H9 (cell line): ENCODE data around the gene TRAK1. TPM values are rescaled to one million over a fixed set of nuclear protein-coding genes. Genes with fewer than 3 reads are reported as not detected.

ENCODE experiments used
- DNase-seq: peaks from one replicate; pipeline ENCODE4 v3.0.0-alpha.2; 2017
- H2AFZ ChIP-seq: one replicate; pipeline ENCODE4 v1.6.1; 2013; ENCODE audit warnings: mild to moderate bottlenecking, low read length, control low read depth, moderate library complexity
- H2AK5ac ChIP-seq: 2 replicates; pipeline ENCODE4 v1.6.1; 2013; ENCODE audit warnings: low read length, control low read depth, mixed read lengths; ENCODE audit not compliant: insufficient read length
- H2BK120ac ChIP-seq: one replicate; pipeline ENCODE4 v1.6.1; 2013; ENCODE audit warnings: low read depth, mild to moderate bottlenecking, low read length, control low read depth, inconsistent platforms; ENCODE audit not compliant: poor library complexity, severe bottlenecking
- H2BK12ac ChIP-seq: 2 replicates; pipeline ENCODE4 v1.6.1; 2013; ENCODE audit warnings: low read length, control low read depth, mixed read lengths, low read depth; ENCODE audit not compliant: insufficient read length
- H2BK15ac ChIP-seq: 2 replicates; pipeline ENCODE4 v1.6.1; 2013; ENCODE audit warnings: low read depth, low read length, control low read depth
- H2BK20ac ChIP-seq: one replicate; pipeline ENCODE4 v1.6.1; 2013; ENCODE audit warnings: low read depth, mild to moderate bottlenecking, low read length, control low read depth, inconsistent platforms; ENCODE audit not compliant: poor library complexity, severe bottlenecking
- H2BK5ac ChIP-seq: 2 replicates; pipeline ENCODE4 v1.6.1; 2013; ENCODE audit warnings: low read length, control low read depth, mixed read lengths; ENCODE audit not compliant: insufficient read length
- H3K14ac ChIP-seq: 2 replicates; pipeline ENCODE4 v1.6.1; 2013; ENCODE audit warnings: low read length, control low read depth; ENCODE audit not compliant: insufficient read depth
- H3K18ac ChIP-seq: 2 replicates; pipeline ENCODE4 v1.6.1; 2013; ENCODE audit warnings: low read depth, mild to moderate bottlenecking, mixed read lengths, low read length, control low read depth; ENCODE audit not compliant: insufficient read length
- H3K23ac ChIP-seq: 2 replicates; pipeline ENCODE4 v1.6.1; 2013; ENCODE audit warnings: low read length, control low read depth, mixed read lengths, low read depth; ENCODE audit not compliant: insufficient read length
- H3K23me2 ChIP-seq: 2 replicates; pipeline ENCODE4 v1.6.1; 2013; ENCODE audit warnings: low read depth, mild to moderate bottlenecking, mixed read lengths, low read length, control low read depth; ENCODE audit not compliant: insufficient read length, poor library complexity, severe bottlenecking
- H3K27ac ChIP-seq: 2 replicates; pipeline ENCODE4 v1.5.1; 2013; ENCODE audit warnings: low read length, control low read depth, mixed read lengths, low read depth; ENCODE audit not compliant: insufficient read length
- H3K27me3 ChIP-seq: 2 replicates; pipeline ENCODE4 v1.6.1; 2013; ENCODE audit warnings: low read length, control low read depth, inconsistent platforms; ENCODE audit not compliant: insufficient read depth
- H3K4ac ChIP-seq: 2 replicates; pipeline ENCODE4 v1.6.1; 2013; ENCODE audit warnings: low read depth, mild to moderate bottlenecking, control low read depth, inconsistent platforms, low read length, moderate library complexity
- H3K4me1 ChIP-seq: 2 replicates; pipeline ENCODE4 v1.6.1; 2013; ENCODE audit warnings: low read length, control low read depth, inconsistent platforms; ENCODE audit not compliant: insufficient read depth
- H3K4me2 ChIP-seq: 2 replicates; pipeline ENCODE4 v1.6.1; 2013; ENCODE audit warnings: low read length, control low read depth, mixed read lengths; ENCODE audit not compliant: insufficient read length, insufficient read depth
- H3K56ac ChIP-seq: 2 replicates; pipeline ENCODE4 v1.6.1; 2013; ENCODE audit warnings: low read depth, mild to moderate bottlenecking, mixed read lengths, low read length, control low read depth; ENCODE audit not compliant: insufficient read length
- H3K79me1 ChIP-seq: 2 replicates; pipeline ENCODE4 v1.6.1; 2013; ENCODE audit warnings: low read depth, mild to moderate bottlenecking, moderate library complexity, low read length, control low read depth, inconsistent platforms; ENCODE audit not compliant: insufficient read depth, poor library complexity, severe bottlenecking
- H3K79me2 ChIP-seq: 2 replicates; pipeline ENCODE4 v1.6.1; 2013; ENCODE audit warnings: low read length, control low read depth, inconsistent platforms; ENCODE audit not compliant: insufficient read depth
- H3K9ac ChIP-seq: 2 replicates; pipeline ENCODE4 v1.6.1; 2013; ENCODE audit warnings: low read length, control low read depth, mixed read lengths; ENCODE audit not compliant: insufficient read length; ENCODE audit errors: extremely low read depth
- H3K9me3 ChIP-seq: one replicate; pipeline ENCODE4 v1.6.1; 2013; ENCODE audit warnings: low read depth, low read length, inconsistent platforms; ENCODE audit not compliant: control insufficient read depth
- H3T11ph ChIP-seq: one replicate; pipeline ENCODE4 v1.6.1; 2013; ENCODE audit warnings: mild to moderate bottlenecking, low read length, control low read depth, inconsistent platforms
- H4K20me1 ChIP-seq: one replicate; pipeline ENCODE4 v1.6.1; 2013; ENCODE audit not compliant: control insufficient read depth, insufficient read length, insufficient read depth
- H4K5ac ChIP-seq: 2 replicates; pipeline ENCODE4 v1.6.1; 2013; ENCODE audit warnings: low read depth, mild to moderate bottlenecking, mixed read lengths, low read length, control low read depth; ENCODE audit not compliant: insufficient read length
- H4K8ac ChIP-seq: replicated peaks from 2 replicates; pipeline ENCODE4 v1.6.1; 2013; ENCODE audit warnings: low read length, control low read depth, mixed read lengths, low read depth; ENCODE audit not compliant: insufficient read length
- H4K91ac ChIP-seq: 2 replicates; pipeline ENCODE4 v1.6.1; 2013; ENCODE audit warnings: low read depth, mild to moderate bottlenecking, moderate library complexity, mixed read lengths, low read length, control low read depth; ENCODE audit not compliant: insufficient read length
- H3K27ac Mint-ChIP-seq, 3 experiments: 2 replicates in 2 of 3; 3 replicates in 1 of 3; pipeline ENCODE4 v1.8.0; 2020 to 2021; ENCODE audit warnings: mixed read lengths in 3 of 3, mild to moderate bottlenecking in 1 of 3, moderate library complexity in 1 of 3
- H3K27me3 Mint-ChIP-seq: 2 replicates; pipeline ENCODE4 v1.8.0; 2021; ENCODE audit warnings: low read depth, mild to moderate bottlenecking, moderate library complexity, mixed read lengths
- H3K36me3 Mint-ChIP-seq, 3 experiments: 2 replicates in 2 of 3; 3 replicates in 1 of 3; pipeline ENCODE4 v1.8.0; 2020 to 2021; ENCODE audit warnings: low read depth in 3 of 3, mixed read lengths in 3 of 3; ENCODE audit not compliant: insufficient read depth in 1 of 3
- H3K4me1 Mint-ChIP-seq, 2 experiments: 2 replicates each; pipeline ENCODE4 v1.8.0; 2020; ENCODE audit warnings: mixed read lengths in 2 of 2
- H3K4me3 Mint-ChIP-seq, 2 experiments: 2 replicates in 1 of 2; 3 replicates in 1 of 2; pipeline ENCODE4 v1.8.0; 2020 to 2021; ENCODE audit warnings: mild to moderate bottlenecking in 2 of 2, mixed read lengths in 2 of 2, moderate library complexity in 1 of 2
- H3K9me3 Mint-ChIP-seq, 2 experiments: 2 replicates in 1 of 2; 3 replicates in 1 of 2; pipeline ENCODE4 v1.8.0; 2020; ENCODE audit warnings: mild to moderate bottlenecking in 2 of 2, mixed read lengths in 2 of 2, moderate library complexity in 1 of 2
- CTCF ChIP-seq: fragments of 200-600 bp; sonication (generic); conservative IDR thresholded peaks from 3 replicates; pipeline ENCODE4 v1.8.0; 2021; ENCODE audit warnings: antibody characterized with exemption, mild to moderate bottlenecking
- WGBS: extraction: QIAGEN DNeasy Blood & Tissue Kit; methylation state at CpG from one replicate; pipeline ENCODE4 v1.1.7; 2013; ENCODE audit warnings: missing lambda C conversion rate, low lambda C conversion rate, mixed read lengths; ENCODE audit not compliant: insufficient read length; ENCODE audit errors: extremely low coverage; 5-methylcytosine and 5-hydroxymethylcytosine counted together
- total RNA-seq: library from RNA; stranded (reverse); gene quantifications from 2 replicates; pipeline ENCODE4 v1.2.1, GENCODE V29; 2021

TRAK1 gene
- total RNA-seq, 1 experiment from 2014 or later: 34.2 TPM

- no peak overlapping the region for H4K8ac ChIP-seq
- H4K5ac ChIP-seq: no peak overlapping the region
- no peaks in the 10 kb centered on the region for H3K9me3 ChIP-seq
- Mint-ChIP-seq H3K4me1 (peaks cover 12 to 17% of the 10 kb centered on the region in 2 experiments), H3K4me3 (peak overlapping the region in 1 of 2 experiments; percentile 14; a peak in 2 of 5 replicates), H3K36me3 (peaks cover 0 to 5% (median 0%) of the 10 kb centered on the region in 3 experiments; a peak in 1 of 7 replicates), H3K27me3 (peaks cover 86% of the 10 kb centered on the region), H3K27ac (no peak overlapping the region), H3K9me3 (peaks cover 4 to 5% of the 10 kb centered on the region in 2 experiments; a peak in 3 of 5 replicates)
- no peak for TF ChIP-seq CTCF
- no peak overlapping the region for H3K14ac ChIP-seq
- H3K23me2 ChIP-seq: peaks cover 6% of the 10 kb centered on the region
- no peak overlapping the region for H3K27ac ChIP-seq
- H2AFZ ChIP-seq: no peak overlapping the region
- no peak overlapping the region for H3K23ac ChIP-seq
- H3K79me2 ChIP-seq: no peaks in the 10 kb centered on the region
- H2BK12ac ChIP-seq: no peak overlapping the region
- H2BK120ac ChIP-seq: no peak overlapping the region
- no peak overlapping the region for H2BK20ac ChIP-seq
- peak; percentile 81 for DNase-seq
- H3K4me1 ChIP-seq: no peaks in the 10 kb centered on the region
- no CpG with 5 or more reads among the region's 37 CpGs for WGBS
- H3K27me3 ChIP-seq: peaks cover 14% of the 10 kb centered on the region; the same call in 1 of the 2 replicates
- no peak overlapping the region for H2AK5ac ChIP-seq
- no peak overlapping the region for H3K56ac ChIP-seq
- H4K91ac ChIP-seq: no peak overlapping the region
- H2BK5ac ChIP-seq: no peak overlapping the region
- no peak overlapping the region for H2BK15ac ChIP-seq
- no peaks in the 10 kb centered on the region for H3K79me1 ChIP-seq
- H3T11ph ChIP-seq: no peak overlapping the region
- no peak overlapping the region for H3K4me2 ChIP-seq
- no peak overlapping the region for H3K9ac ChIP-seq
- H4K20me1 ChIP-seq: no peaks in the 10 kb centered on the region
- H3K4ac ChIP-seq: no peak overlapping the region
- H3K18ac ChIP-seq: no peak overlapping the region
Measured at GRCh38 chr3:42264399-42265058, 173.4 kb downstream of the TRAK1 start.
